ENCODE measurements around the gene SIX5. TPM values are rescaled to one million over a fixed set of nuclear protein-coding genes. Genes with fewer than 3 reads are reported as not detected.

The SIX5 gene
- total and polyA plus RNA-seq, 9 of the 15 experiments (the other 6 are each of a cell fraction or from before 2014, with no cell fraction given), result 1.4 to 17.2 (median 7.4) TPM; not detected in 2

GRCh38 chr19:45762870-45763631 lies 6.0 kb downstream of the SIX5 start:
- H3K27me3 ChIP-seq (ENCODE audit: control insufficient read depth in 2 of 2, insufficient read depth in 2 of 2, low read length in 2 of 2), result no peaks in the 10 kb centered on the region; a peak in 1 of 5 replicates
- H3K9ac ChIP-seq (ENCODE audit: insufficient read depth in 1 of 2, low read depth in 2 of 2, low read length in 2 of 2), result no peak overlapping the region
- WGBS (ENCODE audit: insufficient coverage, low coverage, missing lambda C conversion rate), result 57% methylated on average over 15 of the region's 15 CpGs

DNA sequence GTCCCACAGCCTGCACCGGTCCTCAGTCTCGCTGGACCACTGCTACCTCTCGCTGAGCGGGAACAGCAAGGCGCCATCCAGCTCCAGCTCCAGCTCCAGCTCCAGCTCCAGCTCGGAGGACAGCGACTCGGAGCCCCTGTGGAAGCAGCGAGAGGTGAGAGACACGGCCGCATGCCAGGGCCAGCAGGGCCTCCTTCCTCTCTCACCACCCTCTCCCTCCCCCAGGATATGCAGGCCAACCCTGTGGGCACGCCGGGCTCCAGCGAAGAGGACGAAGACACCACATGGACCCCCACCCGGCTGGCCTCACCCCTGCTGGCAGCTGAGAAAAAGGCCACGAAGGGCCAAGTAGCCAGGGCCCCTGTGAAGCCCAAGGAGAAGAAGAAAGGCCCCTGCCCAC lies 7.3 kb downstream of the SIX5 start:
- H3K9me1 ChIP-seq (ENCODE audit: control insufficient read depth, insufficient read depth, low read length), result no peaks in the 10 kb centered on the region
- ATAC-seq, result no peak
- ChIA-PET POLR2A (no interaction called here), CTCF (ENCODE audit: low intra/inter-chr PET ratio) (no interaction called here)
- no peak overlapping the region for H3K27ac ChIP-seq (ENCODE audit: extremely low read depth, low read depth, low read length)
- H3K4me1 ChIP-seq (replicated peaks in 1 of 2; ENCODE audit: control insufficient read depth in 2 of 2, insufficient read depth in 2 of 2, low read length in 2 of 2), result peaks cover 2 to 51% of the 10 kb centered on the region in 2 experiments; a peak in 3 of 5 replicates
- no peaks in the 10 kb centered on the region; the same call in 2 of the 3 replicates for H3K79me2 ChIP-seq (ENCODE audit: control insufficient read depth, insufficient read depth, low read length)
- H4K20me1 ChIP-seq (replicated peaks; ENCODE audit: control insufficient read depth, insufficient read depth, low read length), result no peaks in the 10 kb centered on the region
- no peak overlapping the region for H3K4me2 ChIP-seq (ENCODE audit: insufficient read depth, low read length)
- in situ Hi-C loops (cut with MboI), result no loop called here
- BruUV-seq (replicated peaks), result no TSS peak
- intact Hi-C loops (cut with micrococcal nuclease), result no loop called here
- H2AFZ ChIP-seq (ENCODE audit: low read depth, low read length), result no peak overlapping the region
- peak overlapping the region in 1 of 2 experiments; percentile 50; a peak in 1 of 4 replicates for H3K9ac ChIP-seq (ENCODE audit: insufficient read depth in 1 of 2, low read depth in 2 of 2, low read length in 2 of 2)
- H3K27me3 ChIP-seq (ENCODE audit: control insufficient read depth in 2 of 2, insufficient read depth in 2 of 2, low read length in 2 of 2), result no peaks in the 10 kb centered on the region; a peak in 1 of 5 replicates
- no peaks in the 10 kb centered on the region for H3K9me3 ChIP-seq (replicated peaks; ENCODE audit: control insufficient read depth, insufficient read depth, low read depth, low read length)
- 54% methylated on average over 13 of the region's 17 CpGs for WGBS (ENCODE audit: insufficient coverage, low coverage, missing lambda C conversion rate)
- H3K4me3 ChIP-seq, result no peak overlapping the region
- no peak for FAIRE-seq
- DNase-seq (ENCODE audit: extremely low read depth in 1 of 4, low spot score in 3 of 4), result no peak
- H3K36me3 ChIP-seq (ENCODE audit: control insufficient read depth, insufficient read depth, low read length), result no peaks in the 10 kb centered on the region; the same call in 2 of the 3 replicates
- TF ChIP-seq NR1H2 (CRISPR knock-in tag; IDR thresholded peaks at IDR 0.05) (no peak), ZNF644 (tag; IDR thresholded peaks at IDR 0.05; ENCODE audit: low read depth) (no peak), HDAC3 (IDR thresholded peaks at IDR 0.05; ENCODE audit: borderline replicate concordance, partially characterized antibody) (no peak), JUN (IDR thresholded peaks at IDR 0.05; ENCODE audit: borderline replicate concordance, low read depth, low read length) (no peak), JUN (CRISPR knock-in tag; IDR thresholded peaks at IDR 0.05; ENCODE audit: borderline replicate concordance) (no peak), ZNF408 (CRISPR knock-in tag; IDR thresholded peaks at IDR 0.05; ENCODE audit: low read depth) (no peak), TOE1 (IDR thresholded peaks at IDR 0.05; ENCODE audit: borderline replicate concordance) (no peak), TOE1 (CRISPR knock-in tag; IDR thresholded peaks at IDR 0.05; ENCODE audit: borderline replicate concordance, low read depth) (no peak), LEF1 (IDR thresholded peaks at IDR 0.05) (no peak)
- TF ChIP-seq, protein P1, sequence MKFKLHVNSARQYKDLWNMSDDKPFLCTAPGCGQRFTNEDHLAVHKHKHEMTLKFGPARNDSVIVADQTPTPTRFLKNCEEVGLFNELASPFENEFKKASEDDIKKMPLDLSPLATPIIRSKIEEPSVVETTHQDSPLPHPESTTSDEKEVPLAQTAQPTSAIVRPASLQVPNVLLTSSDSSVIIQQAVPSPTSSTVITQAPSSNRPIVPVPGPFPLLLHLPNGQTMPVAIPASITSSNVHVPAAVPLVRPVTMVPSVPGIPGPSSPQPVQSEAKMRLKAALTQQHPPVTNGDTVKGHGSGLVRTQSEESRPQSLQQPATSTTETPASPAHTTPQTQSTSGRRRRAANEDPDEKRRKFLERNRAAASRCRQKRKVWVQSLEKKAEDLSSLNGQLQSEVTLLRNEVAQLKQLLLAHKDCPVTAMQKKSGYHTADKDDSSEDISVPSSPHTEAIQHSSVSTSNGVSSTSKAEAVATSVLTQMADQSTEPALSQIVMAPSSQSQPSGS (CRISPR knock-in tag; IDR thresholded peaks at IDR 0.05), result no peak

More at GRCh38 chr19:45762870-45763631, 6.0 kb downstream of the SIX5 start:
- no peaks in the 10 kb centered on the region for H3K9me1 ChIP-seq (ENCODE audit: control insufficient read depth, insufficient read depth, low read length)
- TF ChIP-seq NR2C1 (IDR thresholded peaks at IDR 0.05) (no peak), NR2C1 (tag; IDR thresholded peaks at IDR 0.05) (no peak), HNRNPUL1 (IDR thresholded peaks at IDR 0.05; ENCODE audit: low read length) (no peak), DPF2 (IDR thresholded peaks at IDR 0.05) (no peak), TEAD4 (IDR thresholded peaks at IDR 0.05; ENCODE audit: low read length) (no peak), TEAD4 (CRISPR knock-in tag; IDR thresholded peaks at IDR 0.05; ENCODE audit: borderline replicate concordance) (no peak), TAL1 (IDR thresholded peaks at IDR 0.05) (no peak), MCM2 (IDR thresholded peaks at IDR 0.05; ENCODE audit: low read depth) (no peak), SRF (CRISPR knock-in tag; IDR thresholded peaks at IDR 0.05) (no peak), ZNF584 (CRISPR knock-in tag; IDR thresholded peaks at IDR 0.05; ENCODE audit: low read depth) (no peak), ZSCAN32 (CRISPR knock-in tag; IDR thresholded peaks at IDR 0.05) (no peak), SNRNP70 (optimal IDR thresholded peaks at IDR 0.05; ENCODE audit: low read depth, low read length) (no peak)
- H3K27ac ChIP-seq (ENCODE audit: extremely low read depth, low read depth, low read length), result no peak overlapping the region
- H3K4me2 ChIP-seq (ENCODE audit: insufficient read depth, low read length), result no peak overlapping the region
- POLR2A ChIA-PET, result interaction anchor here (0.6 to 1.3 kb wide), 3 partner anchors 11 to 100 kb away, joined by 3 to 4 read pairs (median 3); partner anchors contain the start of gene SYMPK
- BruUV-seq (replicated peaks), result no TSS peak
- no peak overlapping the region for H3K4me3 ChIP-seq
- H3K79me2 ChIP-seq (ENCODE audit: control insufficient read depth, insufficient read depth, low read length), result peaks cover 13% of the 10 kb centered on the region; the same call in 2 of the 3 replicates
- H4K20me1 ChIP-seq (replicated peaks; ENCODE audit: control insufficient read depth, insufficient read depth, low read length), result no peaks in the 10 kb centered on the region
- DNase-seq (ENCODE audit: extremely low read depth in 1 of 4, low spot score in 3 of 4), result no peak
- intact Hi-C loops (cut with micrococcal nuclease), result no loop called here
- no peak for FAIRE-seq
- no peak overlapping the region for H2AFZ ChIP-seq (ENCODE audit: low read depth, low read length)
- ATAC-seq, result no peak
- in situ Hi-C loops (cut with MboI), result no loop called here
- H3K9me3 ChIP-seq (replicated peaks; ENCODE audit: control insufficient read depth, insufficient read depth, low read depth, low read length), result no peaks in the 10 kb centered on the region
- H3K36me3 ChIP-seq (ENCODE audit: control insufficient read depth, insufficient read depth, low read length), result no peaks in the 10 kb centered on the region; the same call in 2 of the 3 replicates
- CTCF ChIA-PET (ENCODE audit: low intra/inter-chr PET ratio), result no interaction called here
- peaks cover 6 to 64% of the 10 kb centered on the region in 2 experiments; a peak in 4 of 5 replicates for H3K4me1 ChIP-seq (replicated peaks in 1 of 2; ENCODE audit: control insufficient read depth in 2 of 2, insufficient read depth in 2 of 2, low read length in 2 of 2)
